Neural cell (in vitro differentiated cells): ENCODE data around the gene KIAA0513.

Experiments
- EZH2 ChIP-seq: fragments of 200-600, 300-800 bp; shearing (Covaris generic), sonication (generic); IDR thresholded peaks from 2 replicates; pipeline ENCODE4 v1.6.1; 2014; ENCODE audit warnings: antibody characterized with exemption, low read length, borderline replicate concordance, mild to moderate bottlenecking; ENCODE audit not compliant: insufficient read depth, poor library complexity, severe bottlenecking
- POLR2AphosphoS5 ChIP-seq: IDR thresholded peaks from 2 replicates; pipeline ENCODE4 v1.6.1; 2012
- TAF1 ChIP-seq: IDR thresholded peaks from 2 replicates; pipeline ENCODE4 v1.6.1; 2012; ENCODE audit warnings: low read depth
- TF ChIP-seq, protein P1 (sequence below): fragments of 450-650 bp; IDR thresholded peaks from 2 replicates; pipeline ENCODE4 v1.5.1; 2014; ENCODE audit warnings: antibody characterized with exemption, mild to moderate bottlenecking, moderate library complexity; ENCODE audit not compliant: poor library complexity, severe bottlenecking
- TF ChIP-seq, protein P2 (sequence below): IDR thresholded peaks from 2 replicates; pipeline ENCODE4 v1.6.1; 2012; ENCODE audit warnings: borderline replicate concordance

- TF ChIP-seq, protein P1, sequence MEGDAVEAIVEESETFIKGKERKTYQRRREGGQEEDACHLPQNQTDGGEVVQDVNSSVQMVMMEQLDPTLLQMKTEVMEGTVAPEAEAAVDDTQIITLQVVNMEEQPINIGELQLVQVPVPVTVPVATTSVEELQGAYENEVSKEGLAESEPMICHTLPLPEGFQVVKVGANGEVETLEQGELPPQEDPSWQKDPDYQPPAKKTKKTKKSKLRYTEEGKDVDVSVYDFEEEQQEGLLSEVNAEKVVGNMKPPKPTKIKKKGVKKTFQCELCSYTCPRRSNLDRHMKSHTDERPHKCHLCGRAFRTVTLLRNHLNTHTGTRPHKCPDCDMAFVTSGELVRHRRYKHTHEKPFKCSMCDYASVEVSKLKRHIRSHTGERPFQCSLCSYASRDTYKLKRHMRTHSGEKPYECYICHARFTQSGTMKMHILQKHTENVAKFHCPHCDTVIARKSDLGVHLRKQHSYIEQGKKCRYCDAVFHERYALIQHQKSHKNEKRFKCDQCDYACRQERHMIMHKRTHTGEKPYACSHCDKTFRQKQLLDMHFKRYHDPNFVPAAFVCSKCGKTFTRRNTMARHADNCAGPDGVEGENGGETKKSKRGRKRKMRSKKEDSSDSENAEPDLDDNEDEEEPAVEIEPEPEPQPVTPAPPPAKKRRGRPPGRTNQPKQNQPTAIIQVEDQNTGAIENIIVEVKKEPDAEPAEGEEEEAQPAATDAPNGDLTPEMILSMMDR: no peak
- no peak for TF ChIP-seq EZH2
- no peak for TF ChIP-seq POLR2AphosphoS5
- no peak for TF ChIP-seq TAF1
- TF ChIP-seq, protein P2, sequence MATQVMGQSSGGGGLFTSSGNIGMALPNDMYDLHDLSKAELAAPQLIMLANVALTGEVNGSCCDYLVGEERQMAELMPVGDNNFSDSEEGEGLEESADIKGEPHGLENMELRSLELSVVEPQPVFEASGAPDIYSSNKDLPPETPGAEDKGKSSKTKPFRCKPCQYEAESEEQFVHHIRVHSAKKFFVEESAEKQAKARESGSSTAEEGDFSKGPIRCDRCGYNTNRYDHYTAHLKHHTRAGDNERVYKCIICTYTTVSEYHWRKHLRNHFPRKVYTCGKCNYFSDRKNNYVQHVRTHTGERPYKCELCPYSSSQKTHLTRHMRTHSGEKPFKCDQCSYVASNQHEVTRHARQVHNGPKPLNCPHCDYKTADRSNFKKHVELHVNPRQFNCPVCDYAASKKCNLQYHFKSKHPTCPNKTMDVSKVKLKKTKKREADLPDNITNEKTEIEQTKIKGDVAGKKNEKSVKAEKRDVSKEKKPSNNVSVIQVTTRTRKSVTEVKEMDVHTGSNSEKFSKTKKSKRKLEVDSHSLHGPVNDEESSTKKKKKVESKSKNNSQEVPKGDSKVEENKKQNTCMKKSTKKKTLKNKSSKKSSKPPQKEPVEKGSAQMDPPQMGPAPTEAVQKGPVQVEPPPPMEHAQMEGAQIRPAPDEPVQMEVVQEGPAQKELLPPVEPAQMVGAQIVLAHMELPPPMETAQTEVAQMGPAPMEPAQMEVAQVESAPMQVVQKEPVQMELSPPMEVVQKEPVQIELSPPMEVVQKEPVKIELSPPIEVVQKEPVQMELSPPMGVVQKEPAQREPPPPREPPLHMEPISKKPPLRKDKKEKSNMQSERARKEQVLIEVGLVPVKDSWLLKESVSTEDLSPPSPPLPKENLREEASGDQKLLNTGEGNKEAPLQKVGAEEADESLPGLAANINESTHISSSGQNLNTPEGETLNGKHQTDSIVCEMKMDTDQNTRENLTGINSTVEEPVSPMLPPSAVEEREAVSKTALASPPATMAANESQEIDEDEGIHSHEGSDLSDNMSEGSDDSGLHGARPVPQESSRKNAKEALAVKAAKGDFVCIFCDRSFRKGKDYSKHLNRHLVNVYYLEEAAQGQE: no peak
These were observed 42.2 kb upstream of the KIAA0513 start for GRCh38 chr16:84985079-84986065.
